Keratinocyte (primary cell): ENCODE measurements around the gene DUSP2. TPM values are rescaled to one million over a fixed set of nuclear protein-coding genes. Genes with fewer than 3 reads are reported as not detected.

ENCODE experiments used
- DNase-seq: peaks from one replicate; pipeline ENCODE4 v3.0.0-alpha.2; 2011; ENCODE audit warnings: low read depth, missing footprints, low spot score
- FAIRE-seq: peaks from 2 replicates; lab custom pipeline; 2011; peaks lifted over from hg19 to GRCh38; lab: Jason Lieb, UNC
- H2AFZ ChIP-seq: 2 replicates; pipeline ENCODE4 v1.6.0; 2012; ENCODE audit warnings: low read length, control low read depth, inconsistent platforms; ENCODE audit not compliant: control insufficient read depth
- H3K27ac ChIP-seq: 2 replicates; pipeline ENCODE4 v1.5.1; 2011; ENCODE audit warnings: low read length; ENCODE audit not compliant: control insufficient read depth, insufficient read depth
- H3K27me3 ChIP-seq: 3 replicates; pipeline ENCODE4 v1.6.0; 2011; ENCODE audit warnings: low read length; ENCODE audit not compliant: control insufficient read depth, insufficient read depth; ENCODE audit errors: extremely low read depth
- H3K36me3 ChIP-seq, 2 experiments: 2 replicates in 1 of 2; 3 replicates in 1 of 2; pipeline ENCODE4 v1.5.1; 2011; ENCODE audit warnings: low read length in 2 of 2, mild to moderate bottlenecking in 1 of 2; ENCODE audit not compliant: control insufficient read depth in 2 of 2, insufficient read depth in 2 of 2; ENCODE audit errors: extremely low read depth in 1 of 2
- H3K4me1 ChIP-seq: 3 replicates; pipeline ENCODE4 v1.5.1; 2011; ENCODE audit warnings: low read length; ENCODE audit not compliant: control insufficient read depth, insufficient read depth; ENCODE audit errors: extremely low read depth
- H3K4me2 ChIP-seq: 3 replicates; pipeline ENCODE4 v1.6.0; 2011; ENCODE audit warnings: low read depth, low read length; ENCODE audit not compliant: control insufficient read depth, insufficient read depth; ENCODE audit errors: extremely low read depth
- H3K4me3 ChIP-seq, 3 experiments: fragments of 200-600 bp in 1 of 3; sonication (generic) in 1 of 3; 2 replicates in 2 of 3; 3 replicates in 1 of 3; pipeline ENCODE4 v1.5.1; 2011 to 2016; ENCODE audit warnings: low read length in 3 of 3, mild to moderate bottlenecking in 3 of 3, control low read depth in 2 of 3, inconsistent platforms in 1 of 3, low read depth in 1 of 3, mixed read lengths in 1 of 3, mixed run types in 1 of 3, moderate library complexity in 1 of 3; ENCODE audit not compliant: control insufficient read depth in 2 of 3, insufficient read depth in 2 of 3; ENCODE audit errors: extremely low read depth in 1 of 3
- H3K79me2 ChIP-seq: 2 replicates; pipeline ENCODE4 v1.6.0; 2012; ENCODE audit warnings: low read length; ENCODE audit not compliant: control insufficient read depth, insufficient read depth
- H3K9ac ChIP-seq: 3 replicates; pipeline ENCODE4 v1.6.0; 2011; ENCODE audit warnings: low read length; ENCODE audit not compliant: control insufficient read depth, insufficient read depth; ENCODE audit errors: extremely low read depth
- H3K9me1 ChIP-seq: 3 replicates; pipeline ENCODE4 v1.6.0; 2011; ENCODE audit warnings: low read length; ENCODE audit not compliant: control insufficient read depth, insufficient read depth; ENCODE audit errors: extremely low read depth
- H3K9me3 ChIP-seq: 2 replicates; pipeline ENCODE4 v1.5.1; 2012; ENCODE audit warnings: low read depth, low read length; ENCODE audit not compliant: control insufficient read depth
- H4K20me1 ChIP-seq: 3 replicates; pipeline ENCODE4 v1.6.0; 2011; ENCODE audit warnings: low read length; ENCODE audit not compliant: control insufficient read depth, insufficient read depth; ENCODE audit errors: extremely low read depth
- EZH2 ChIP-seq: IDR thresholded peaks from one replicate; pipeline ENCODE4 v1.6.1; 2012; ENCODE audit warnings: inconsistent platforms, mild to moderate bottlenecking, low read length, moderate library complexity
- dilution Hi-C: fragments of 300-500 bp; cut with MboI; formaldehyde crosslinking; loops from one replicate; pipeline ENCODE4 v1.7.0; 2020; ENCODE audit warnings: low sequenced_read_pairs; ENCODE audit not compliant: extremely low pct_ligation_motif_present
- polyA plus RNA-seq, 5 experiments: library from polyadenylated mRNA; depleted of rRNA in 3 of 5; stranded (reverse) in 3 of 5; stranded (forward) in 1 of 5; unstranded in 1 of 5; fragments of >200 nt; gene quantifications; 1 replicate in 1 of 5; 2 replicates in 3 of 5; 3 replicates in 1 of 5; pipeline versions ENCODE4 v1.2.1 to v1.2.3, GENCODE V29; 2011 to 2012; ENCODE audit warnings: missing spikeins in 2 of 5, low read depth in 1 of 5, low replicate concordance in 1 of 5
- TF ChIP-seq, protein P1 (sequence below), 3 experiments: IDR thresholded peaks in 1 of 3; conservative IDR thresholded peaks in 1 of 3; optimal IDR thresholded peaks in 1 of 3; 2 replicates in 2 of 3; 3 replicates in 1 of 3; pipeline versions ENCODE3 to v1.5.1; 2011; ENCODE audit warnings: low read length in 3 of 3, mild to moderate bottlenecking in 3 of 3, moderate library complexity in 2 of 3, control low read depth in 1 of 3, inconsistent platforms in 1 of 3; ENCODE audit not compliant: insufficient read depth in 2 of 3; ENCODE audit errors: extremely low read depth in 1 of 3

DUSP2 gene
- polyA plus RNA-seq, 1 donor (not counting 4 experiments of a cell fraction or from before 2014, with no cell fraction given) = 1.2 TPM

DNA sequence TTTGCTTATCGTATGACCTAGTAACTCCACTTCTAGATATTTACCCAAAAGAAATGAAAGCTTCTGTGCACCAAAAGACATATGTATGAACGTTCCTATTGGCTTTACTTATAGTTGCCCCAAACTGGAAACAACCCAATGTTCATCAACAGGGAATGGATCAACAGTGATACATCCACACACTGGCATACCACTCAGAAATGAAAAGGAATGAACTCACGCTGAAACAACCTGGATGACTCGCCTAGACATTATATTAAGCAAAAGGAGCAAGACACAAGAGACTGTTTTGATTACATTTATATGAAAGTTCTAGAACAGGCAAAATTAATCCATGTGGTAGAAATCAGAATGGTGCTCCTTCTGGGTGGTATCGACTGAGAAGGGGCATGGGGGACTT lies 47.8 kb downstream of the DUSP2 start:
- no peaks in the 10 kb centered on the region for H3K4me1 ChIP-seq
- H3K9ac ChIP-seq = no peak overlapping the region
- H3K4me3 ChIP-seq = no peak overlapping the region
- peaks cover 11% of the 10 kb centered on the region for H3K27me3 ChIP-seq
- H3K79me2 ChIP-seq = no peaks in the 10 kb centered on the region
- dilution Hi-C loops = no loop called here
- no peak for DNase-seq
- TF ChIP-seq, protein P1, sequence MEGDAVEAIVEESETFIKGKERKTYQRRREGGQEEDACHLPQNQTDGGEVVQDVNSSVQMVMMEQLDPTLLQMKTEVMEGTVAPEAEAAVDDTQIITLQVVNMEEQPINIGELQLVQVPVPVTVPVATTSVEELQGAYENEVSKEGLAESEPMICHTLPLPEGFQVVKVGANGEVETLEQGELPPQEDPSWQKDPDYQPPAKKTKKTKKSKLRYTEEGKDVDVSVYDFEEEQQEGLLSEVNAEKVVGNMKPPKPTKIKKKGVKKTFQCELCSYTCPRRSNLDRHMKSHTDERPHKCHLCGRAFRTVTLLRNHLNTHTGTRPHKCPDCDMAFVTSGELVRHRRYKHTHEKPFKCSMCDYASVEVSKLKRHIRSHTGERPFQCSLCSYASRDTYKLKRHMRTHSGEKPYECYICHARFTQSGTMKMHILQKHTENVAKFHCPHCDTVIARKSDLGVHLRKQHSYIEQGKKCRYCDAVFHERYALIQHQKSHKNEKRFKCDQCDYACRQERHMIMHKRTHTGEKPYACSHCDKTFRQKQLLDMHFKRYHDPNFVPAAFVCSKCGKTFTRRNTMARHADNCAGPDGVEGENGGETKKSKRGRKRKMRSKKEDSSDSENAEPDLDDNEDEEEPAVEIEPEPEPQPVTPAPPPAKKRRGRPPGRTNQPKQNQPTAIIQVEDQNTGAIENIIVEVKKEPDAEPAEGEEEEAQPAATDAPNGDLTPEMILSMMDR (optimal IDR thresholded peaks at IDR 0.05 in 1 of 3, IDR thresholded peaks at IDR 0.05 in 1 of 3, conservative IDR thresholded peaks at IDR 0.05 in 1 of 3; ENCODE audit: extremely low read depth in 1 of 3, insufficient read depth in 2 of 3, low read length in 3 of 3) = no peak
- no peak for TF ChIP-seq EZH2
- H4K20me1 ChIP-seq = no peaks in the 10 kb centered on the region
- no peaks in the 10 kb centered on the region for H3K9me3 ChIP-seq
- no peak overlapping the region for H2AFZ ChIP-seq
- H3K27ac ChIP-seq = no peak overlapping the region
- no peak overlapping the region for H3K4me2 ChIP-seq
- H3K9me1 ChIP-seq = no peaks in the 10 kb centered on the region
- no peaks in the 10 kb centered on the region for H3K36me3 ChIP-seq
- FAIRE-seq = no peak

GRCh38 chr2:96095116-96095636 lies 50.1 kb downstream of the DUSP2 start:
- dilution Hi-C loops = no loop called here
- no peak for DNase-seq
- peaks cover 14% of the 10 kb centered on the region for H3K27me3 ChIP-seq
- no peak overlapping the region for H3K9ac ChIP-seq
- H3K79me2 ChIP-seq = no peaks in the 10 kb centered on the region
- H4K20me1 ChIP-seq = no peaks in the 10 kb centered on the region
- FAIRE-seq = no peak
- H3K9me1 ChIP-seq = no peaks in the 10 kb centered on the region
- no peak overlapping the region for H2AFZ ChIP-seq
- no peak overlapping the region for H3K4me2 ChIP-seq
- H3K36me3 ChIP-seq = no peaks in the 10 kb centered on the region
- no peak overlapping the region for H3K4me3 ChIP-seq
- no peak overlapping the region for H3K27ac ChIP-seq
- peaks cover 8% of the 10 kb centered on the region for H3K4me1 ChIP-seq
- no peaks in the 10 kb centered on the region for H3K9me3 ChIP-seq
- TF ChIP-seq, protein P1 (optimal IDR thresholded peaks at IDR 0.05 in 1 of 3, IDR thresholded peaks at IDR 0.05 in 1 of 3, conservative IDR thresholded peaks at IDR 0.05 in 1 of 3; ENCODE audit: extremely low read depth in 1 of 3, insufficient read depth in 2 of 3, low read length in 3 of 3) = no peak
- no peak for TF ChIP-seq EZH2
